Immature natural killer cell (primary cell): ENCODE data around the gene PRR23E. TPM values are rescaled to one million over a fixed set of nuclear protein-coding genes. Genes with fewer than 3 reads are reported as not detected.

ENCODE experiments used
- DNase-seq, 3 donors: peaks; one replicate each; pipeline ENCODE4 v3.0.0; 2022; ENCODE audit warnings: mixed read lengths in 1 of 3
- H3K27ac Mint-ChIP-seq, 6 donors: one replicate each; pipeline ENCODE4 v1.8.0; 2020; ENCODE audit warnings: mixed read lengths in 6 of 6, mild to moderate bottlenecking in 5 of 6, inconsistent platforms in 4 of 6, moderate library complexity in 3 of 6
- H3K27me3 Mint-ChIP-seq, 3 donors: one replicate each; pipeline ENCODE4 v1.8.0; 2020 to 2021; ENCODE audit warnings: low read depth in 3 of 3, mild to moderate bottlenecking in 3 of 3, mixed read lengths in 3 of 3, moderate library complexity in 3 of 3, inconsistent platforms in 1 of 3
- H3K36me3 Mint-ChIP-seq, 3 donors: one replicate each; pipeline ENCODE4 v1.8.0; 2020; ENCODE audit warnings: mixed read lengths in 3 of 3, inconsistent platforms in 2 of 3, mild to moderate bottlenecking in 2 of 3
- H3K4me1 Mint-ChIP-seq, 2 donors: one replicate each; pipeline ENCODE4 v1.8.0; 2020; ENCODE audit warnings: inconsistent platforms in 2 of 2, mild to moderate bottlenecking in 2 of 2, mixed read lengths in 2 of 2, moderate library complexity in 1 of 2
- H3K4me3 Mint-ChIP-seq, 5 donors: one replicate each; pipeline ENCODE4 v1.8.0; 2020; ENCODE audit warnings: mild to moderate bottlenecking in 5 of 5, mixed read lengths in 5 of 5, inconsistent platforms in 3 of 5, moderate library complexity in 3 of 5
- H3K9me3 Mint-ChIP-seq, 6 donors: one replicate each; pipeline ENCODE4 v1.8.0; 2020; ENCODE audit warnings: mild to moderate bottlenecking in 6 of 6, mixed read lengths in 6 of 6, inconsistent platforms in 4 of 6, moderate library complexity in 3 of 6
- polyA plus RNA-seq, 3 donors: library from polyadenylated mRNA; unstranded; fragments of 300-500 nt; fragmentation: Illumina TruSeq; gene quantifications; one replicate each; pipeline ENCODE4 v1.2.3, GENCODE V29; 2021

The PRR23E gene
- polyA plus RNA-seq, 3 donors from 2014 or later, result not detected

- Mint-ChIP-seq H3K27ac (no peak overlapping the region), H3K27me3 (peaks cover 0 to 6% (median 3%) of the 10 kb centered on the region in 3 donors), H3K9me3 (peaks cover 0 to 5% (median 0%) of the 10 kb centered on the region in 6 donors), H3K4me1 (no peaks in the 10 kb centered on the region), H3K36me3 (no peaks in the 10 kb centered on the region), H3K4me3 (no peak overlapping the region)
- no peak for DNase-seq
Observed at GRCh38 chr3:127204841-127205582, 12.1 kb downstream of the PRR23E start.

- Mint-ChIP-seq H3K9me3 (peaks cover 0 to 5% (median 0%) of the 10 kb centered on the region in 6 donors), H3K4me1 (no peaks in the 10 kb centered on the region), H3K27ac (no peak overlapping the region), H3K27me3 (peaks cover 0 to 6% (median 3%) of the 10 kb centered on the region in 3 donors), H3K4me3 (no peak overlapping the region), H3K36me3 (no peaks in the 10 kb centered on the region)
- DNase-seq, result no peak
Observed at GRCh38 chr3:127206154-127206553, 13.2 kb downstream of the PRR23E start.

- H3K27ac Mint-ChIP-seq, result no peak overlapping the region
- H3K9me3 Mint-ChIP-seq, result peaks cover 0 to 5% (median 0%) of the 10 kb centered on the region in 6 donors
- DNase-seq, result no peak
- H3K4me3 Mint-ChIP-seq, result no peak overlapping the region
- no peaks in the 10 kb centered on the region for H3K36me3 Mint-ChIP-seq
- H3K27me3 Mint-ChIP-seq, result peaks cover 0 to 6% (median 3%) of the 10 kb centered on the region in 3 donors
- no peaks in the 10 kb centered on the region for H3K4me1 Mint-ChIP-seq
Observed at GRCh38 chr3:127206611-127207516, 13.9 kb downstream of the PRR23E start.

- Mint-ChIP-seq H3K27ac (no peak overlapping the region), H3K36me3 (no peaks in the 10 kb centered on the region), H3K4me3 (no peak overlapping the region), H3K9me3 (peaks cover 0 to 1% (median 0%) of the 10 kb centered on the region in 6 donors), H3K4me1 (no peaks in the 10 kb centered on the region), H3K27me3 (peaks cover 0 to 6% (median 3%) of the 10 kb centered on the region in 3 donors)
- no peak for DNase-seq
Observed at GRCh38 chr3:127207727-127208482, 15.0 kb downstream of the PRR23E start.

GRCh38 chr3:127208483-127209100 is 15.7 kb downstream of the PRR23E start:
- peaks cover 0 to 2% (median 0%) of the 10 kb centered on the region in 6 donors for H3K9me3 Mint-ChIP-seq
- no peaks in the 10 kb centered on the region for H3K4me1 Mint-ChIP-seq
- no peak overlapping the region for H3K4me3 Mint-ChIP-seq
- no peaks in the 10 kb centered on the region for H3K36me3 Mint-ChIP-seq
- H3K27me3 Mint-ChIP-seq, result peaks cover 0 to 6% (median 0%) of the 10 kb centered on the region in 3 donors
- no peak overlapping the region for H3K27ac Mint-ChIP-seq
- DNase-seq, result no peak

- no peak overlapping the region for H3K4me3 Mint-ChIP-seq
- H3K27ac Mint-ChIP-seq, result no peak overlapping the region
- peaks cover 0 to 6% (median 0%) of the 10 kb centered on the region in 3 donors for H3K27me3 Mint-ChIP-seq
- DNase-seq, result no peak
- peaks cover 0 to 2% (median 0%) of the 10 kb centered on the region in 6 donors for H3K9me3 Mint-ChIP-seq
- H3K36me3 Mint-ChIP-seq, result no peaks in the 10 kb centered on the region
- no peaks in the 10 kb centered on the region for H3K4me1 Mint-ChIP-seq
Observed at GRCh38 chr3:127209155-127209839, 16.4 kb downstream of the PRR23E start.

- Mint-ChIP-seq H3K27me3 (peaks cover 0 to 6% (median 0%) of the 10 kb centered on the region in 3 donors), H3K4me1 (no peaks in the 10 kb centered on the region), H3K27ac (no peak overlapping the region), H3K9me3 (peaks cover 0 to 2% (median 0%) of the 10 kb centered on the region in 6 donors), H3K4me3 (no peak overlapping the region), H3K36me3 (no peaks in the 10 kb centered on the region)
- no peak for DNase-seq
Observed at GRCh38 chr3:127209840-127210653, 17.1 kb downstream of the PRR23E start.

- H3K4me1 Mint-ChIP-seq, result no peaks in the 10 kb centered on the region
- H3K36me3 Mint-ChIP-seq, result no peaks in the 10 kb centered on the region
- no peak overlapping the region for H3K27ac Mint-ChIP-seq
- no peak overlapping the region for H3K4me3 Mint-ChIP-seq
- no peak for DNase-seq
- H3K9me3 Mint-ChIP-seq, result peaks cover 0 to 2% (median 0%) of the 10 kb centered on the region in 6 donors
- H3K27me3 Mint-ChIP-seq, result peaks cover 0 to 6% (median 0%) of the 10 kb centered on the region in 3 donors
Observed at GRCh38 chr3:127210654-127210943, 17.7 kb downstream of the PRR23E start.

- DNase-seq, result no peak
- H3K4me1 Mint-ChIP-seq, result no peaks in the 10 kb centered on the region
- peaks cover 0 to 5% (median 0%) of the 10 kb centered on the region in 3 donors for H3K27me3 Mint-ChIP-seq
- H3K4me3 Mint-ChIP-seq, result no peak overlapping the region
- no peak overlapping the region for H3K27ac Mint-ChIP-seq
- peaks cover 0 to 2% (median 0%) of the 10 kb centered on the region in 6 donors for H3K9me3 Mint-ChIP-seq
- no peaks in the 10 kb centered on the region for H3K36me3 Mint-ChIP-seq
Observed at GRCh38 chr3:127211118-127212060, 18.5 kb downstream of the PRR23E start.

GRCh38 chr3:127212231-127212630 is 19.3 kb downstream of the PRR23E start:
- no peaks in the 10 kb centered on the region for H3K36me3 Mint-ChIP-seq
- no peak for DNase-seq
- no peak overlapping the region for H3K27ac Mint-ChIP-seq
- H3K4me1 Mint-ChIP-seq, result no peaks in the 10 kb centered on the region
- peaks cover 0 to 4% (median 0%) of the 10 kb centered on the region in 3 donors for H3K27me3 Mint-ChIP-seq
- H3K9me3 Mint-ChIP-seq, result peaks cover 0 to 2% (median 0%) of the 10 kb centered on the region in 6 donors
- H3K4me3 Mint-ChIP-seq, result no peak overlapping the region

GRCh38 chr3:127212711-127213110 is 19.8 kb downstream of the PRR23E start:
- DNase-seq, result no peak
- Mint-ChIP-seq H3K4me3 (no peak overlapping the region), H3K9me3 (peaks cover 0 to 2% (median 0%) of the 10 kb centered on the region in 6 donors), H3K4me1 (no peaks in the 10 kb centered on the region), H3K27me3 (peaks cover 0 to 3% (median 0%) of the 10 kb centered on the region in 3 donors), H3K36me3 (no peaks in the 10 kb centered on the region), H3K27ac (no peak overlapping the region)
